GM18870 (cell line): ENCODE data around the gene OVOL1.
A peak's percentile ranks its signal among the peaks of the same experiment; 100 is the strongest.

Source experiments
- ATAC-seq: cut with Tn5 transposase; IDR thresholded peaks from one replicate; pipeline ENCODE4 v1.9.1; 2021; ENCODE audit warnings: moderate library complexity; ENCODE audit not compliant: unreplicated experiment

OVOL1 gene

DNA sequence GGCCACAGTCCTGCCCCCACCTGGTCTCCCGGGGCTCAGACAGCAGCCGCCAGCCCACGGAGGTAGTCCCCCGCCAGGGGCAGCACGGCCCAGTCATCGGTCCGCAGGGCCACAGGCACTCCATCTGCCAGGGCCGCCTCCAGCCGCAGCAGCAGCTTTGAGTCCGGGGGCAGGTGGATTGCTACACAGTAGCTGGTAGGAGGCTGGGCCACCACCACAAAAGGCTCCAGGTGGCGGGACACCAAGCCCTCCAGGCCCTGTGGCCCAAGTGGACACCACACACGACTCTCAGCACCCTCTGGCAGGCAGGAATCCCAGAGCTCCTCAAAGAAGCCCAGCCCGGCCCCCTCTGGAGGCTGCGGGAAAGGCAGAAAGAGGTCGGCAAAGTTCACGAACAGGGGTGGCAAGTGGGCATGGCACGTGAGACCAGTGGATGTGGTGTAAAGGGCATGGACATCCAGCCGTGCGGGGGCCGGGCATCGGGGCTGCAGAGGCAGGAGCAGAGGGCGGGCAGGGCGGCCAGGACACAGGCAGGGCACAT is 9.0 kb upstream of the OVOL1 start:
- ATAC-seq: no peak

DNA sequence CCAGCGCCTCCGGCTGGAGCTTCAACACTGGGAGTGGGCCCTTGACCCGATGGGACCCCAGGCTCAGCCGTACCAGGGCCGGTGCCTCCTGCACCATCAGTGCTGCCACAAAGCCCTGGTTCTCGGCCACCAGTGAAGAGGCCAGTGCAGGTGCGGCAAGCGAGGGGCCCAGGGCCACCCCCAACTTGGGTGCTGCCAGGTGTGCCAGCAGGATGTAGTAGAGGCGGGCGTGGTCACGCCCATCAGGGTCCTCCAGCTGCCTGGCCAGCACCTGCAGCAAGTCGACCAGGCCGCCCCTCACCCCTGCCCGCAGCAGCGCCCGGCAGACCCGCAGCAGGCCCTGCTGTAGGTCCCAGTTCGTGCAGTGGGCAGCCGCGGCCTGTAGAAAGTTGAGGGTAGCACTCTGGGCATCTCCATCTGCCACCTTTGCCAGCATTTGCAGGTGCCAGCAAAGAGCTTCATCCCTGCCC is 8.4 kb upstream of the OVOL1 start:
- no peak for ATAC-seq

DNA sequence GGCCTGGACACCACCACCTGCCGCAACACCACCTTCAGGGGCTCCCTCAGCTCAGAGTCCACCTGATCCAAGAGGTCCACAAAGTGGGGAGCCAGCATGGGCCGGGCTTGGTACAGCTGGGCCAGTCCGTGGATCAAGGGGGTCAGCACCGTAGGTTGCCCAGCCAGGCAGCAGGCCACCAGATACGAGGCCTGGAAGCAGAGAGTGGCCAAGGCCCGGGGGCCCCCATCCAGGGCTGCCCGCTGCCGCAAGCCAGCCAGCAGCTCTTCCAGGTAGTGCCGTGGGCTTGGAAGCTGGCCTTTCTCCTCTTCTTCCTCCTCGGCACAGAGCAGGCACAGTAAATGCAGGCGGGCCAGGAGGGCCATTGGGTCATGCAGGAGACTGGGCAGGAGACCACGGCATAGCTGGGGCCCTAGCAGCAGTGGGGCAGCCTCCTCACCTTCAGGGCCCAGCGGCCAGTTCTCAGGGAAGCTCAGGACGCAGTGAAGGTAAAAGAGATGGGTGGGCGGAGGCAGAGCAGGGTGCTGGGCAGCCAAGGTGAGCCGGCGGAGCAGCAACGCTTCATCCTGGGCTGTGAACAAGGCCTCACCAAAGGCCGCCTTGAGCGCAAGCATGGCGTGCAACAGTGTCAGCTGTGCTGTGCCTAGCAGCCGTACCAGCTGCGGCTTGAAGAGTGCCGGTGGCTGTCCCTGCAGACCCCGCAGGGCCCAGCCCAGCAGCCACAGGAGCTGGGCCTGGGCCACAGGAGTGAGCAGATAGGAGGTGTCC is 7.8 kb upstream of the OVOL1 start:
- ATAC-seq: no peak

DNA sequence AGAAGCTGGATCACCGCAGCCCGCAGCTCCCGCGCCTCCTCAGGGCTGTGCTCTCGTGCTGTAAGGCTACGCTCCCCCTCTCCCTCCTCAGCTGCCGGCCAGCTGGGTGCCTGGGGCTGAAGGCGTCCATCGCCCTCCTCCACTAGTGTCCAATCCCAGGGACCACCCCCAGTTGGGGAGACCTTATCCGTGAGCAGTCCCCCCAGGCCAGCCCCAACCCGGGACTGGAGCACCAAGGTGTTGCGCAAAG is 7.3 kb upstream of the OVOL1 start:
- no peak for ATAC-seq

DNA sequence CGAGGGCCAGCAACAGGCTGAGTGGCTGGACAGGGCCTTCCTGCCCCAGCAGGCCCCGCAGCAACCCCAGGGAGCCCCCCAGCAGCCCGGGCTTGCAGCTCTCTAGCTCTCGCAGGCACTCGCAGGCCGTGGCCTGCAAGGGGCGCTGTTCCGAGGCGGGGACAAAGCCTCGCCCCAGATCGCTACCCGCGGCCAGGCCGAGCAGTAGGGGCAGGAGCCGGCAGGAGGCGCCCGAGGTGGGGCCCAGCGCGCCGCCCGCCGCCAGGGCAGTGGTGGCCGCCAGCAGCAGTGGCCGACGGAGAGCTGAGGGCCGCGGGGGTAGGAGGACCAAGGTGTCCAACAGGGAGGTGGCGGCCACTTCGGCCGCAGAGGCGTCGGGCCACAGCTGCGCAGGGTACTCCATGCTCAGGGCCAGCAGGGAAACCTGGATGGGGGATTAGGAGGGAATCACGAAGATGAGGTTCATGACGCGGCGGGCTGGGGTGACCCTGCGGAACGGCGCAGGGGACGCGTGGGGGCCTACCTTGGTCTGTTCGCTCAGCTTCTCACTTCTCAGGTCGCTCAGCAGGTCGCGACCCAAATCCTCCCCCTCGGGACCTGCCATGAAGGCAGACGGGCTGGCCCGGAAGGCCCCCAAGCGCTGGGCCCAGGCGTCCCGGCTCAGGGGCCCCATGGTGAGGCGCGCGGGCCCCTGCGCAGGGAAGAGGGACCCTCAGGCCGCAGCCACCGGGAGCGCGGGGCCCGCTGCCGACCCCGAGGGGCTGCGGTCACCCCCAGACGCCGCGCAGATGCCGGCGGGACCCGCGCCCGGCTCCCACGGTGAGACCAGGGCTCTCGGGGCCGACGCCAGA is 6.7 kb upstream of the OVOL1 start:
- ATAC-seq: peak; percentile 37

DNA sequence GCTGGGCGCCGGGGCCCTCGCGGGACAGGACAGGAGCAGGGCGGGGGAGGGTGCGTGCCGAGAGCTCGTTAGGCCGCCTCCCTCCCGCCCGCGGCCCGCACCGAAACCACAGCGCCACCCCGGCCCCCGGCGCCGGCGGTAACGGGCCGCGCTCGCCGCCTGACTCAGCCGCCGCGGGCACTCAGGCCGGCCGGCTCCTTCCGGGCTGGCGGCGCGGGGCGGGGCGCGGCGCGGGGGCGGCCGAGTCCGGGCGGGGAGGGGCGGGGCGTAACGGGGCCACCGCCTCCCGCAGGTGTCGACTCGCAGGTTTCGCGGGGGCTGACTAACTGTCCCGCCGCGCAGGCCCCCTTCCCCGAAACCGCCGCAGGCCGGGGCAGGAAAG is 6.1 kb upstream of the OVOL1 start, which contains the start of gene AP5B1:
Gene AP5B1 (minus strand): TSS at position 207 of the 382 bp plus-strand sequence. CDS start 385 bp downstream, outside the sequence.
- ATAC-seq: no peak

DNA sequence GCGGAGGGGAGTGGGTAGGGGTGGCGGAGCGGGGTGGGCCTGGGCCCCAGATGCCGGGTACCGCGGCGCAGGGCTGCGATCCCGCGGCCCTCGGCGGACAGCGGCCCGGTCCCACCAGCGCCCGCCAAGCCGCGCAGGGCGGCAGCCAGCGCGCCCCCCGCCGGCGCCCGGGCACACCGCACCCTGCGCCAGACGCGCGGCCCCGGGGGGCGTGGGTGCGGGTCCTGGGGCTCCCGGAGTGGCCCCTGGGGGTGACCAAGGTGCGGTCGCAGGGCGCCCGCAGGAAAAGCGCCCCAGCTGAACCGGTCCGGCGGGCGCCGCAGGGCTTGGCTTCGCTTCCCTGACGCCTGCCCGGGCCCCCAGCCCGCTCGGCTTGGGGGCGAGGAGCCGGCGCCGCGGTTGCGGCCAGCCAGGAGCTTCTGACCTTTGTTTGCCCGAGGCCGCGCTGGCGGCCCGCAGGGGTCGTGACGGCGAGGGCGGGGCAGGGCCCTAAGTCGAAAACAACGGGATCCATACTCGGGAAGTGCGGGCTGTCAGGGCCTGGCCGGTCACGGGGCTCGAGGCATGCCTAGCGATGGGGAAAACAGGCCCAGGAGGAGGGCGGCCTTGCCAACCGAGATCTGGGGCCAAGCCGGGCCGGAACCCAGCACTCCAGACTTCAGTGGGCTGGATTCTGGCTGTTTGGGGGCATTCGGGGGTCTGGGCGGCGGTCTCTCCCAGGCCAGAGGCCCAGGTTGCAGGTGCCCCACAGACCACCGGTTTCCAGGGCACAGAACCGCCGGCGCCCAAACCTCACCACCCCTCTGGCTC is 5.5 kb upstream of the OVOL1 start:
- no peak for ATAC-seq

DNA sequence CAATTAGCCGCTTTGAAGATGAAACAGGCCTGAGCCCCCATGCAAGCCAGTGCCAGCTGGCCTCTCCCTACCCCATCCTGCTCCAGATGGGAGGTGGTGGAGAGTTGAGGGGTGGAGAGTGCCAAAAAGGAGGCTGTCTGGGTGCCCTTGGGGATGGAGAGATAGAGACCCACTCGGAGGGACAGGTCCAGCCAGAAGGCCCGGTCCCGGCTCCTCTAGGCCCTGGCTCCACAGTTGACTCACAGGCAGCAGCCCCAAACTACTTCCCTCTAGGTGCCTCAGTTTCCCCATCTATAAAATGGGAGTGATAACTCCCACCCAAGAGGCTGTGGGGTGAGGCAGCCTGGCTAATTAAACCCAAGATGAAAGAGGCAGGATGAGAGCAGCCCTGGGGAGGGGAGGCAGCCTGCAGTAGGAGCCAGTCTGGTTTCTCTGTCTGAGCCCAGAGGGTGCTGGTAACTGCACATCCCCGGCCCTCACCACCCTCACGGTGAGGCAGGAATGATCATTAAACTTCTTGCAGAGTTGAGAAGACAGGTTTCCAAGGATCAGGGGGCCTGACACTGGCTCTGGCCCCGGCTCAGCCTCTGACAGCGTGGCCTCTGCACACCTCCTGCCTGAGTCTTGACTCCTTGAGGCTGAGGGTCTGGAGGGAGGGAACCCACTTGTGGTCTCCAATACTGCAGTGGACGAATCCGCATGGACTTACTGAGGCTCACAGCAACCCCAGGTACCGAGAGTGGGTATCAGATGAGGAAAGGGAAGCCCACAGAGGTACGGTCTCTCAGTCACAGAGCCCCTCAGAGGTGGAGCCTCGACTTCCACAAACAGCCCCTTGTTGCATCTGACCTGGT is 4.7 kb upstream of the OVOL1 start:
- no peak for ATAC-seq

DNA sequence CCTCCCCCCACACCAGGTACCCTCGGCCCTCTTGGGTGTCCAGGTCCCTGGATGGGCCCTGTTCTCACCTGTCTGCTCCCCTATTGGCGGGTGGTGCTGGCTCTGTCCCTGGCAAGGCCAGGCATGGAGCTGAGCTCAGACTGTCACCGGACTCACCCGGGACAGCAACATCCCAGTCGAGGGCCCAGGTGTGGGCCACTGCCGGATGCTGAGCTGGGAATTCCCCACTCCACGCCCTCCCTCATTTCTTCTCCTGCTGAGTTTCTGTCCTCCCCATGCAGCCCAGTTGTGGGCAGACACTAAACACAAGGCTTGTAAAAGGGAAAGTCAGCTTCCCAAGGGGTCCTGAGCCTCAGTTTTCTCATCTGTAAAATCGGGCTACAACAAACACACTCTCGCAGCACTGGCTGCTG is 4.0 kb upstream of the OVOL1 start:
- no peak for ATAC-seq

DNA sequence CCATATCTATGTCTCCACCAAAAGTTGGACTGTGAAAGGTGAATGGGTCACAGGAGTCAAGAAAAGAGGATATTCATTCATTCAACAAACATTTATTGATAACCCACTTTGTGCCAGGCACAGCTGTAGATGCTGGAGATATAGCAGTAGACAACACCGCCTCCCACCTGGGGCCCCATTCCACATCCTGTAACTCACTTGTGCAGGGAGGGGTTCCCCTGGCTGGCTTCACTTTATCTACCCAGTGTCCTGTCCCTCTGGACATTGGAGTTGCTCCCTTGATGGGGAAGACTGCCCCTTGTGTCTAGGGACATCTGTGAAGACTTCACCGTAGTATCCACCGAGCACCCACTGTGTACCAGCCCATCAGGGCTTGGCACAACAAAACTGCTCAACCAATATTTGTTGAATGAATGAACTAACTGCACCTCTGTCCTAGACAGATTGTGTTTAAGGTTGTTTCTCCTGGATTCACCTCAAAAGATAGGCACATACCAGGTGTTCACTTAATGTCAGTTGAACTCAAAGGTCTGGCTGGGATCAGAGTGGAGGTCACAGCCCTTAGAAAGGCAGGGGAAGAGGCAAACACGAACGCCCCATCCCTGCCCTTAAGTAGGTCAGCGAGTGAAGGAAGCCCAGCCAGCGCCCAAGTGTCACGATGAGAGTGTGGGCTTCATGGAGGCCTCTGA is 1.4 kb upstream of the OVOL1 start:
- ATAC-seq: no peak

DNA sequence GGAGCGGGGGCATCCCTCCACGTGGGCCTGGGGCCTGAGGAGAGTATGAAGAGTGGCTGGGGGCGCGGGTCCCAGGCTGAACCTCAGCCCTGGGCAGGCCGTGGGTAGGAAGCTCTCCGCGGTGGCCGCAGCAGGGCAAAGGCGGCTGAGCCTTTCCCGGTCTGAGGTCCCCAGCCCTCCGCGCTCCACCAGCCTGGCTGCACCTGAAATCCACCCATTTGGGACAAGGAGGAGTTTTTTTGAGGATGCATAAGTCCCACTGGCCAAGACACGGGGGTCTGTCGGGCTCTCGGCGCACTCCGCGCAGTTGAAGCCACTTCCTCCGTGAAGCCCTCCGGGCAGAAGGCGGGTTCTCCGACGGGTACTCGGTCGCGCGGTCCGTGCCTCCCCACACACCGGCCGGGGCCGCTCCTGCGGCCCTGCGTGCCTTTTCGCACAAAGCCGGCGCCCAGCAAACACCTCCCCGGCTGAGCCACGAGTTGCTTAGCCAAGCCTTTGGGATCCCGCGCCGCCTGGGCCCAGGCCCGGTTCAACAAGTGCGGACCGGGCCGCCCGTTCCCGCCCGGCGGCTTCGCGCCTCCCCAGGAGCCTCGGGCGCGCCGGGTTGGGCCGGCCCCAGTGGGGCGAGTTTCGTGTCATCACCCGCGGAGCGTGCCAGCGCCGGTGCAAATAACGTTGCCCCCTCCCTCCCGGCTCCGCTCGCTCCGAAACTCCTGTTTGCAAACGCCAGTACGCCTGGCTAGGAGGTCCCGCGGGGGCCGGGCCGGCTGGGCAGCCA is 666 bp upstream of the OVOL1 start:
- ATAC-seq: no peak

DNA sequence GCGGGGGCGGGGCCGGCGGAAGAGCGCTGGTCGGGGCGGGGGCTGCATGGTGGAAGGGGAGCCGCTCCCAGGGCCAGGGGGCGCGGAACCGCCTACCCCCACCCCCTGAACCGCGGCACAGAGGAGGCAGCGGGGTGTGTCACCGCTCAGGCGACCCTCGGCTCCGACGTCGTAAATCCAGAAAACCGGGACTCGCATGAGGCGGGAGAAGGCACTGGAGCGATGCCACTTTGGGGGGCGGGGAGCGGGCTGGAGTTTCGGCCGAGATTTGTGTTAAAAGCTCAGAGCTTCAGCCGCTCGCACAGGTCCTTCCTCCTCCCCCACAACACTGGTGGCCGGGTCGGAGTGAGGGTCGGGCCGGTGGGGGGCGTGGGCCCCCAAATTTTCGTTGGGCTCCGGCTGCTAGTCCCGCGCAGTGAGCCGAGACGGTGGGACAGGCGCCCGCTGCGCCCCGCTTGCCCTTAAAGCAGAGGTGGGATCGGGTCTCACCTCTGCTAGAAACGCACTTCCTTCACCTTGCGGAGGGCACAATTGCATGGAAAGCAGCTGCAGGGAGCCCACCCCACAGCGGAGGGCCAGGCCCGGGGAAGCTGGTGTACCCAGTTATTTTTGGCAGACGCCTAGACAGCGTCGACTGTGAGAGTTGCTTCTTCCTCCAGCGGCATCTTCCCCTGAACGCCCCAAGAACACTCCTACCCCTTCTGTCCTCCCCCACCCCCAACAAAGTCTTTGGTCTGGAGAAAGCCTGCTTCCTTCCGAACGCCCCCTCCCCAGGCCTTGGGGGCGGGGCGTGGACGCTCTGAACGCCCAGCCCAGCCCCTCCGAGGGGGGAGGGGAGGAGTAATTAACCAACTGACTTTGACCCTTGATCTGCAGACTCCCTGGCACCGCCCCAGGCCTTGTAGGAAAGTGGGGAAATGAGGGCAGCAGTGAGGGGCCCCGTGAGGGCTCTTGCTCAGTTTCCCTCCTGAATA is 1.1 kb downstream of the OVOL1 start:
- ATAC-seq: no peak

DNA sequence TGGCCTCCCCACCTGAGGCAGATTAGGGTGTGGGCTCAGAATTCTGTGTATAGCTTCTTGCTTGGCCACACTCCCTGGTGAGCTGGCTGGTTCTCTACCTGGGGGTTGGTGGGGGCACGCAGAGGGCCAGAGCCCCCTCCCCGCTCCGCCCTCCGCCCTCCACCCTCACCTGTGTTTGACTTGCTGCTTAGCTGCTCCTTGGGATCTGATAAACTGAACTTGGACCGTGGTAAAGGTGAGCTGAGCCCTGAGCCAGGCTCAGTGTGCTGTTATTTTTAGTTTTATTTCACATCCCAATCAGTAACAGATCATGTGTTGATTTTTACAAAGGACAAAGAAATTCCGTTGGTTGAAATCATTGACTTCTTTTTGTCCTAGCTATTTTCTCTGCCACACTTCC is 2.0 kb downstream of the OVOL1 start:
- no peak for ATAC-seq

DNA sequence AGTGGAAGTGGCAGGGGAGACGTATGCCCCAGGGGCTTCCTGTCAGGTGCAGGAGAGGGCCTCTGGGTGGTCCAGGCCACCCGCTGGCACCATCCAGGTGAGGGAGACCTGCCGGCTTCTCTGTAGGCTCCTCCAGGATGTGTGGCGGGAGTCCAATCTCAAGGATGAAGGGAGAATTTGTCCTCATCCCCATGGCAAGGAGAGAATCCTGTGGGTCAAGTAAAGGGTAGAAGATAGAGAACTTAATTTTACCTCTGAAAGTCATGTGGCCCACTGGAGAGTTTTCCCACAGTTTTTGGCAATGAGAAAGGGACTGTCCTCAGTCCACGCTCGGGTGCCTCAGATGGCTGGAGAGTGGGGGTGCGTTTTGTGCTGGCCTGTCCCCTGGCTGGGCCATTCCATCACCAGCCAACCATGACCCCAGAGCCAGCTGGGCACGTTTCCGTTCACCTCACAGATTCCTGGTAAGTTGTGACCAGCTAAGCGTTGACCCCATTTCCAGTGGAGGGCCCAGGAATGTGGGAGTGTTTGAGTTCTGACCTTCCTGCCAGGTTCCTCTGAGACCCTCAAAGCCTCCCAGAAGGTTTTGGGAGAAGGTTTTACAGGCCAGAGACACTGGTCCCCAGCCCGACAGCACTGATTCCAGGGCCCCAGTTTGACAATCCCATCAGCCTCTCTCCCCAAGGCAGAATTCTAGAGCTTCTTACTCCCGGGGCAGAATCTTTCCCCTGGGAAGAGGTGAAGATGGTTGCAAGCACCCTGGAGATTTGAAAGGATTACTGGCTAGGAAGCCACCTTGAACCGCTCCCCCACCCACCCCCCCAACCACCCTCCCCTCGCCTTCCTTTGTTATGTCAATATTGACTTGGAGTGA is 2.6 kb downstream of the OVOL1 start:
- ATAC-seq: no peak

DNA sequence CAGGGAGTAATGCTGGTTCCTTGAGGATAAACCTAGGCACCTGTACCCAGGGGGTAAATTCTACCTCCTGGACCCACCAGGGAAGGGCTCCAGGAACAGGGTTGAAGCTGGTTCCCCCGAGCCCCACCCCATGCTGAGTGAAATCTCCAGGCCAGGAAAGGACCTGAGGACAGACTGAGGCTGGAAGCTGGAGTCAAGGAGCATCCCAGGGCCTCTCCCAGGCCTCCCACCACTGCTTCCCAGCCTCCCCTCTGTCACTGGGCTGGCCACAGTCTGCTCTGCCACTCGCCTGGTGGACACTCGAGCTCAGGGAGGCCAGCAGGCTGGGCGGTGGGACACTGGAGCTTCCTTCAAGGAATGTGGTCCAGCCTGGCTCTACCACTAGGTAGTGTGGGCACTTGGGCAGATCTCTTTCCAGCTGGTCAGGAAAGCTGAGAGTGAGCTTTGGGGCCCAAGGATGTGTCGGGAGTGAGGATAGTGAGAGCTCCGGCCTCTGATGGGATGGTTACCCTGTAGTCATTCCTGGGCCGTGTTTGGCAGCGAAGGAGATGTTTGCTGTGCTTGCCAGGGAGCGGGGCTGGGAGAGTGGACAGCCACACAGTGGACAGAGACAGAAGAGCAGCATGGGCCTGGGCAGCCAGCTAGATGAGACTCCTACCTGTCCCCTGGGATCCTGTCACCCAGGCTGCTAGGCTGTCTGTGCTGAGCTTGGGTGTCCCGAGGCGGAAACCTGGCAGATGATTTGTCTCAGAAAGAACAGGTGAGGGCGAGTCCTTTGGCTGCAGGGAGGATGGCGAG is 3.4 kb downstream of the OVOL1 start:
- ATAC-seq: no peak
